HepG2 (cell line): ENCODE data around the gene EGFR. TPM values are rescaled to one million over a fixed set of nuclear protein-coding genes. Genes with fewer than 3 reads are reported as not detected.

Experiments
- ATF3 ChIP-seq: sonication (generic); formaldehyde crosslinking; IDR thresholded peaks from 2 replicates; pipeline ENCODE4 v1.4.0; 2020; ENCODE audit warnings: missing genetic modification reagents
- DDIT3 ChIP-seq: sonication (generic); formaldehyde crosslinking; IDR thresholded peaks from 2 replicates; pipeline ENCODE4 v1.4.0; 2020; ENCODE audit warnings: mild to moderate bottlenecking, missing genetic modification reagents
- EP300 ChIP-seq, 3 experiments: sonication (generic) in 1 of 3; formaldehyde crosslinking in 1 of 3; IDR thresholded peaks; 2 replicates each; pipeline versions ENCODE4 v1.5.1 to v1.6.1; 2011 to 2020; ENCODE audit warnings: low read depth in 2 of 3, low read length in 2 of 3, borderline replicate concordance in 1 of 3, improper control_type of control experiment in 1 of 3, mild to moderate bottlenecking in 1 of 3, missing genetic modification reagents in 1 of 3, moderate library complexity in 1 of 3
- GTF3A ChIP-seq: sonication (generic); formaldehyde crosslinking; conservative IDR thresholded peaks from 2 replicates; pipeline ENCODE4 v1.4.0; 2020; ENCODE audit warnings: mild to moderate bottlenecking, missing genetic modification reagents
- KMT2A ChIP-seq: sonication (generic); formaldehyde crosslinking; IDR thresholded peaks from 2 replicates; pipeline ENCODE4 v1.4.0; 2020; ENCODE audit warnings: missing genetic modification reagents
- SALL1 ChIP-seq: sonication (generic); formaldehyde crosslinking; IDR thresholded peaks from 2 replicates; pipeline ENCODE4 v1.8.0; 2022; ENCODE audit warnings: mild to moderate bottlenecking, missing genetic modification reagents
- SOX5 ChIP-seq: IDR thresholded peaks from 2 replicates; pipeline ENCODE4 v1.6.1; 2016; ENCODE audit warnings: borderline replicate concordance
- TEAD3 ChIP-seq: optimal IDR thresholded peaks from 2 replicates; pipeline ENCODE3; 2016; ENCODE audit warnings: borderline replicate concordance
- ZNF484 ChIP-seq: sonication (generic); formaldehyde crosslinking; IDR thresholded peaks from 2 replicates; pipeline ENCODE4 v1.5.1; 2020; ENCODE audit warnings: mild to moderate bottlenecking, low read depth, missing genetic modification reagents, borderline replicate concordance
- ZNF790 ChIP-seq: sonication (generic); formaldehyde crosslinking; IDR thresholded peaks from 2 replicates; pipeline ENCODE4 v1.8.0; 2022; ENCODE audit warnings: missing genetic modification reagents, mild to moderate bottlenecking, borderline replicate concordance
- ZXDC ChIP-seq: sonication (generic); formaldehyde crosslinking; IDR thresholded peaks from 2 replicates; pipeline ENCODE4 v1.5.0; 2020; ENCODE audit warnings: mild to moderate bottlenecking, missing genetic modification reagents
- polyA plus RNA-seq, 8 experiments: library from polyadenylated mRNA; depleted of rRNA in 3 of 8; stranded (reverse) in 7 of 8; unstranded in 1 of 8; fragments of >200 nt; fragmentation: Illumina TruSeq in 4 of 8; extraction: Trizol in 4 of 8; gene quantifications; 2 replicates each; pipeline versions ENCODE4 v1.2.1 to v1.2.3, GENCODE V29; 2011 to 2016; ENCODE audit warnings: low read depth in 4 of 8, missing spikeins in 1 of 8, mixed read lengths in 1 of 8; ENCODE audit not compliant: insufficient read depth in 1 of 8
- total RNA-seq, 5 experiments: library from RNA; depleted of rRNA; stranded (reverse); fragments of >200 nt; fragmentation: Illumina TruSeq; extraction: Trizol; gene quantifications; 2 replicates each; pipeline ENCODE4 v1.2.3, GENCODE V29; 2016; ENCODE audit warnings: low read depth in 1 of 5
- TF ChIP-seq, protein P1 (sequence below): sonication (generic); formaldehyde crosslinking; IDR thresholded peaks from 2 replicates; pipeline ENCODE4 v1.4.0; 2020; ENCODE audit warnings: mild to moderate bottlenecking, missing genetic modification reagents
- TF ChIP-seq, protein P2 (sequence below): sonication (generic); formaldehyde crosslinking; IDR thresholded peaks from 2 replicates; pipeline ENCODE4 v1.4.0; 2020; ENCODE audit warnings: missing genetic modification reagents
- TF ChIP-seq, protein P3 (sequence below): sonication (generic); formaldehyde crosslinking; conservative IDR thresholded peaks from 2 replicates; pipeline ENCODE4 v1.8.0; 2022; ENCODE audit warnings: mild to moderate bottlenecking, moderate library complexity, missing genetic modification reagents
- TF ChIP-seq, protein P4 (sequence below): sonication (generic); formaldehyde crosslinking; IDR thresholded peaks from 2 replicates; pipeline ENCODE4 v1.4.0; 2020; ENCODE audit warnings: mild to moderate bottlenecking, missing genetic modification reagents
- TF ChIP-seq, protein P5 (sequence below): sonication (generic); formaldehyde crosslinking; IDR thresholded peaks from 2 replicates; pipeline ENCODE4 v1.5.0; 2020; ENCODE audit warnings: mild to moderate bottlenecking, missing genetic modification reagents, borderline replicate concordance

Gene EGFR
- total and polyA plus RNA-seq, 2 of the 13 experiments (the other 11 are each of a cell fraction or from before 2014, with no cell fraction given), result 7.0 to 10.0 TPM

GRCh38 chr7:55132890-55133551, 114.2 kb downstream of the EGFR start (continued):
- TF ChIP-seq ZXDC (CRISPR knock-in tag) (no peak), ATF3 (CRISPR knock-in tag) (0 out of 2 replicates have a peak, but pooled peaks have one; percentile 32), ZNF484 (CRISPR knock-in tag) (no peak), EP300 (IDR thresholded peaks at IDR 0.05; ENCODE audit: low read depth in 2 of 2, low read length in 2 of 2) (peak in 1 of 2 experiments; percentile 48; a peak in 1 of 4 replicates), EP300 (CRISPR knock-in tag; IDR thresholded peaks at IDR 0.05; ENCODE audit: borderline replicate concordance) (no peak), ZNF790 (CRISPR knock-in tag) (no peak), GTF3A (no peak), SALL1 (CRISPR knock-in tag) (no peak), KMT2A (CRISPR knock-in tag) (no peak), TEAD3 (CRISPR knock-in tag) (peak; percentile 55), SOX5 (peak; percentile 52; the same call in 1 of the 2 replicates), DDIT3 (CRISPR knock-in tag) (no peak)
- TF ChIP-seq, protein P1, sequence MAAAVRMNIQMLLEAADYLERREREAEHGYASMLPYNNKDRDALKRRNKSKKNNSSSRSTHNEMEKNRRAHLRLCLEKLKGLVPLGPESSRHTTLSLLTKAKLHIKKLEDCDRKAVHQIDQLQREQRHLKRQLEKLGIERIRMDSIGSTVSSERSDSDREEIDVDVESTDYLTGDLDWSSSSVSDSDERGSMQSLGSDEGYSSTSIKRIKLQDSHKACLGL (CRISPR knock-in tag), result peak; percentile 61; the same call in 1 of the 2 replicates
- TF ChIP-seq, protein P2, sequence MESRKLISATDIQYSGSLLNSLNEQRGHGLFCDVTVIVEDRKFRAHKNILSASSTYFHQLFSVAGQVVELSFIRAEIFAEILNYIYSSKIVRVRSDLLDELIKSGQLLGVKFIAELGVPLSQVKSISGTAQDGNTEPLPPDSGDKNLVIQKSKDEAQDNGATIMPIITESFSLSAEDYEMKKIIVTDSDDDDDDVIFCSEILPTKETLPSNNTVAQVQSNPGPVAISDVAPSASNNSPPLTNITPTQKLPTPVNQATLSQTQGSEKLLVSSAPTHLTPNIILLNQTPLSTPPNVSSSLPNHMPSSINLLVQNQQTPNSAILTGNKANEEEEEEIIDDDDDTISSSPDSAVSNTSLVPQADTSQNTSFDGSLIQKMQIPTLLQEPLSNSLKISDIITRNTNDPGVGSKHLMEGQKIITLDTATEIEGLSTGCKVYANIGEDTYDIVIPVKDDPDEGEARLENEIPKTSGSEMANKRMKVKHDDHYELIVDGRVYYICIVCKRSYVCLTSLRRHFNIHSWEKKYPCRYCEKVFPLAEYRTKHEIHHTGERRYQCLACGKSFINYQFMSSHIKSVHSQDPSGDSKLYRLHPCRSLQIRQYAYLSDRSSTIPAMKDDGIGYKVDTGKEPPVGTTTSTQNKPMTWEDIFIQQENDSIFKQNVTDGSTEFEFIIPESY (CRISPR knock-in tag), result 0 out of 2 replicates have a peak, but pooled peaks have one; percentile 9
- TF ChIP-seq, protein P3, sequence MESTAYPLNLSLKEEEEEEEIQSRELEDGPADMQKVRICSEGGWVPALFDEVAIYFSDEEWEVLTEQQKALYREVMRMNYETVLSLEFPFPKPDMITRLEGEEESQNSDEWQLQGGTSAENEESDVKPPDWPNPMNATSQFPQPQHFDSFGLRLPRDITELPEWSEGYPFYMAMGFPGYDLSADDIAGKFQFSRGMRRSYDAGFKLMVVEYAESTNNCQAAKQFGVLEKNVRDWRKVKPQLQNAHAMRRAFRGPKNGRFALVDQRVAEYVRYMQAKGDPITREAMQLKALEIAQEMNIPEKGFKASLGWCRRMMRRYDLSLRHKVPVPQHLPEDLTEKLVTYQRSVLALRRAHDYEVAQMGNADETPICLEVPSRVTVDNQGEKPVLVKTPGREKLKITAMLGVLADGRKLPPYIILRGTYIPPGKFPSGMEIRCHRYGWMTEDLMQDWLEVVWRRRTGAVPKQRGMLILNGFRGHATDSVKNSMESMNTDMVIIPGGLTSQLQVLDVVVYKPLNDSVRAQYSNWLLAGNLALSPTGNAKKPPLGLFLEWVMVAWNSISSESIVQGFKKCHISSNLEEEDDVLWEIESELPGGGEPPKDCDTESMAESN (CRISPR knock-in tag), result 0 out of 2 replicates have a peak, but pooled peaks have one; percentile 44
- TF ChIP-seq, protein P4, sequence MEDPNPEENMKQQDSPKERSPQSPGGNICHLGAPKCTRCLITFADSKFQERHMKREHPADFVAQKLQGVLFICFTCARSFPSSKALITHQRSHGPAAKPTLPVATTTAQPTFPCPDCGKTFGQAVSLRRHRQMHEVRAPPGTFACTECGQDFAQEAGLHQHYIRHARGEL (CRISPR knock-in tag), result no peak
- TF ChIP-seq, protein P5, sequence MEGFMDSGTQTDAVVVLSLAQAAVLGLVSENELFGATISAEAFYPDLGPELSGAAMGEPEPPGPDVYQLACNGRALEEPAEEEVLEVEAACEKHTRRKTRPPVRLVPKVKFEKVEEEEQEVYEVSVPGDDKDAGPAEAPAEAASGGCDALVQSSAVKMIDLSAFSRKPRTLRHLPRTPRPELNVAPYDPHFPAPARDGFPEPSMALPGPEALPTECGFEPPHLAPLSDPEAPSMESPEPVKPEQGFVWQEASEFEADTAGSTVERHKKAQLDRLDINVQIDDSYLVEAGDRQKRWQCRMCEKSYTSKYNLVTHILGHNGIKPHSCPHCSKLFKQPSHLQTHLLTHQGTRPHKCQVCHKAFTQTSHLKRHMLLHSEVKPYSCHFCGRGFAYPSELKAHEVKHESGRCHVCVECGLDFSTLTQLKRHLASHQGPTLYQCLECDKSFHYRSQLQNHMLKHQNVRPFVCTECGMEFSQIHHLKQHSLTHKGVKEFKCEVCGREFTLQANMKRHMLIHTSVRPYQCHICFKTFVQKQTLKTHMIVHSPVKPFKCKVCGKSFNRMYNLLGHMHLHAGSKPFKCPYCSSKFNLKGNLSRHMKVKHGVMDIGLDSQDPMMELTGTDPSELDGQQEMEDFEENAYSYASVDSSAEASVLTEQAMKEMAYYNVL (CRISPR knock-in tag), result no peak
